ENCODE measurements around the gene METTL21C.

The METTL21C gene

GRCh38 chr13:102697929-102698648 is 3.2 kb upstream of the METTL21C start:
- ATAC-seq (no peak), DNase-seq (no peak)

GRCh38 chr13:102697264-102697663 is 2.4 kb upstream of the METTL21C start:
- peak; percentile 35 for ATAC-seq
- no peak for DNase-seq

GRCh38 chr13:102696465-102696864 is 1.6 kb upstream of the METTL21C start:
- ATAC-seq: no peak
- DNase-seq: no peak

GRCh38 chr13:102693776-102694175 is 1.1 kb downstream of the METTL21C start:
- no peak for DNase-seq
- ATAC-seq: no peak

- ATAC-seq (no peak), DNase-seq (no peak)
These were observed 1.6 kb downstream of the METTL21C start for GRCh38 chr13:102693250-102693649.

- no peak for DNase-seq
These were observed 2.4 kb downstream of the METTL21C start for GRCh38 chr13:102692491-102692826.

GRCh38 chr13:102690883-102691282 is 4.0 kb downstream of the METTL21C start:
- ATAC-seq (no peak), DNase-seq (no peak)

More at GRCh38 chr13:102692491-102692826, 2.4 kb downstream of the METTL21C start:
- no peak for ATAC-seq

- no peak for DNase-seq
- ATAC-seq: no peak
These were observed 6.4 kb downstream of the METTL21C start for GRCh38 chr13:102688306-102688973.

- ATAC-seq (no peak), DNase-seq (no peak)
These were observed 7.3 kb downstream of the METTL21C start for GRCh38 chr13:102687520-102687919.

GRCh38 chr13:102686024-102686423 is 8.8 kb downstream of the METTL21C start:
- ATAC-seq: peak; percentile 32
- DNase-seq: no peak

- DNase-seq (no peak), ATAC-seq (no peak)
These were observed 11.2 kb downstream of the METTL21C start for GRCh38 chr13:102683637-102684036.

GRCh38 chr13:102682727-102683126 is 12.1 kb downstream of the METTL21C start:
- ATAC-seq (no peak), DNase-seq (no peak)

- DNase-seq: no peak
These were observed 12.6 kb downstream of the METTL21C start for GRCh38 chr13:102682211-102682610.

GRCh38 chr13:102680842-102681740 is 13.8 kb downstream of the METTL21C start:
- ATAC-seq: peak; percentile 28
- no peak for DNase-seq

More at GRCh38 chr13:102682211-102682610, 12.6 kb downstream of the METTL21C start:
- no peak for ATAC-seq

GRCh38 chr13:102680133-102680717 is 14.6 kb downstream of the METTL21C start:
- DNase-seq: no peak
- ATAC-seq: no peak

GRCh38 chr13:102679449-102680132 is 15.3 kb downstream of the METTL21C start:
- DNase-seq (no peak), ATAC-seq (no peak)

- DNase-seq: no peak
- ATAC-seq: no peak
These were observed 16.3 kb downstream of the METTL21C start for GRCh38 chr13:102678339-102679107.

- ATAC-seq: no peak
- no peak for DNase-seq
These were observed 17.7 kb downstream of the METTL21C start for GRCh38 chr13:102677122-102677521.

- DNase-seq: no peak
- no peak for ATAC-seq
These were observed 19.7 kb downstream of the METTL21C start for GRCh38 chr13:102675115-102675514.

- no peak for ATAC-seq
- DNase-seq: no peak
These were observed 24.7 kb downstream of the METTL21C start for GRCh38 chr13:102670130-102670529.

GRCh38 chr13:102667911-102668310 is 26.9 kb downstream of the METTL21C start:
- DNase-seq (no peak), ATAC-seq (no peak)
